Activated CD8-positive, alpha-beta memory T cell treated with anti-CD3 and anti-CD28 coated beads for 24 hours (primary cell): ENCODE data around the gene FOXP1.
"Not testable (repeated sequence)": the region's sequence is repeated elsewhere in the genome, so short reads cannot be mapped to it uniquely, and the experiment has no call there.

Source experiments
- DNase-seq: peaks from one replicate; pipeline ENCODE4 v3.0.0-alpha.2; 2020

The FOXP1 gene

GRCh38 chr3:71444861-71445259 lies 138.7 kb downstream of the FOXP1 start:
- peak; percentile 65 for DNase-seq

- peak; percentile 83 for DNase-seq
Measured at GRCh38 chr3:71444028-71444860, 139.3 kb downstream of the FOXP1 start.

- no peak for DNase-seq
Measured at GRCh38 chr3:71443332-71443731, 140.2 kb downstream of the FOXP1 start.

DNA sequence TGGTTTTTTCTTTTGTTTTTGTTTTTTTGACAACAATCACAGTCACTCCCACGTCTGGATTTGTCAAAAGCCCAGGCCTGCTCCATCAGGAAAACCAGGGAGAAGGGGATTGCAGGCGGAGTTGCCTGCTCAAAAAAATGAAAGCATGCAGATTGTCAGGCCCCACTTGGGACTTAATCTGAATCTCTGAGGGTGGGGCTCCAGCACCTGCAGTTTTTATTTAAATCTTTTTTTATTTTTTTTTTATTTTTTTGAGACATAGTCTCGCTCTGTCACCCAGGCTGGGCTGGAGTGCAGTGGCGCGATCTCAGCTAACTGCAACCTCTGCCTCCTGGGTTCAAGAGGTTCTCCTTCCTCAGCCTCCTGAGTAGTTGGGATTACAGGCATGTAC lies 140.9 kb downstream of the FOXP1 start:
- no peak for DNase-seq

DNA sequence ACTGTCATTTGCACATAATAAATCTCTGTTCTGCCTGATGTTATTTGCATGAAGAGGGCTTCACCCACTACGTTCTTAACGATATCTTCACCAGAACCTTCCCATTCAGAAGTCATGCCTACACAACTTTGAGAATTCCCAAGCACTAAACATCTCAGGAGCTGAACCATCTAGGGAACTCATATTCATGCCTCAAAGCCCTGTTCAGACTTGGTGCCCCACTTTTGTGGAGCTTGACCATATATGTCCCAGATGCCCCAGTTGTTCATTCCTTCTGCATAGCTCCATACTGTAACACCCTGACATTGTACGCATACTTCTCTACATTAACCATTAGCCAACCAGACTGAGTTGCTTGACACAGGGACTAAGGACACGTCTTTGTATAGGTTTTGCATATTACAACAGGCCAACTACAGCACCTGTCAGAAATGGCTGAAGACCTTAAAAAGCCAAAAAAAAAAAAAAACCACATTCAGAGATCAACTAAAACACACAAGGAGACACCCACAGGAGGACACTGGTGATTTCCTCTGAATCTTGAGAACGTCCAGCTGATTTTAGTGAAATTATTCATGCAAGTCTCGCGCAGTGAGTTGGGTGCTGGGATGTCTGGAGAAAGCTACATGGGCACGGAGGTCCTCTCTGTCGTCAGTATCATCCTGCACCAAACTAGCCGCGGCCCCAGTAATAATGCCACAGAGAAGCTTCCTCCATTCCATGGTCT lies 141.4 kb downstream of the FOXP1 start:
- DNase-seq = no peak

DNA sequence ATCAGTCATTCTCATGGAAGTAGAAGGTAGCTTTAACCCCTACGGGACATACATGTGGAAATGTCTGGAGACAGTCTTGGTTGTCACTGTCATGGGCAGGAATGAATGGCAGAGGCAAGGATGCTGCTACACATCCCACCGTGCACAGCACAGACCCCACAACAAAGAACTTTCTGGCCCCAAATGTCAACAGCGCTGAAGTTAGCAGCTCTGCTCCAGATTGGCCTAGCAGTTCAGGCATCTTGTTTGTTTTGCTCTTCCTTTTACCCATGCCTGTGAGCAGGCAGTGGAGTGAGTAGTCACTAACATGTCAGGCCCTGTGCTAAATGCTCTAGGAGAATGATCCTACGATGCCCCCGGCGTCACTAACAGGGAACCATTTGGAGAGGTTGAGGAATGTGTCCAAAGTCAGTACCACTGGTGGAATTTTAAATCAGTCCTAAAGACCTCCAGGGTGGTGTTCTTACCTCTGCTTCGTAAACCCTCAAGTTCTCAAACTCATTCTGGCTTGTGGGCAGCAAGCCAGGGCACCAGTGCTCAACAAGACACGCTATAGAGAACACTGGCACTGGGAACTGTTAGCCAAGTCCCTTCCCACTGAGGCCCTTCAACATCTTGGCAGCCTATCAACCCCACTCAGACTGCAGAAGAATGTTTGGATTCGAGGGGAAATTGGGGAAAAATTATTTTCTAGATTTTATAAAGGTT lies 142.2 kb downstream of the FOXP1 start:
- no peak for DNase-seq

DNA sequence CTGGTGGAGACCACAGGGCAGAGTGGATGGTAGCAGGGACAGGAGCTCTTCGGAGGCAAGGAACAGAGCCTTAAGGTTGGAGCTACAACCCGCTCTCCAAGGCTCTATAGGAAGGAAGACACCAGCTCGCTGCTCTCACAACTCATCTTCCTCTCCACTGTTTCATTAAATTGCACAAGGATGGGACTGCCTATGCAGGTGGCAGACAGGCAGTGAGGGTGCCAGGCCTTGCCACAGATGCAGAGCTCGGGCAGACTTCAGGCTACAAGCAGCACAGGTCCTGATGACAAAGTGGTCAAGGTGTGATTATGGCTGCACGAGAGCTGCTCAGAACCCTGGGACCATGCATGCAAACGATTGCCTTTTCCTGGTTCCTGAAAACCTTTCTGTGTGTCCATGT lies 144.6 kb downstream of the FOXP1 start:
- no peak for DNase-seq

- no peak for DNase-seq
Measured at GRCh38 chr3:71438071-71438685, 145.3 kb downstream of the FOXP1 start.

DNA sequence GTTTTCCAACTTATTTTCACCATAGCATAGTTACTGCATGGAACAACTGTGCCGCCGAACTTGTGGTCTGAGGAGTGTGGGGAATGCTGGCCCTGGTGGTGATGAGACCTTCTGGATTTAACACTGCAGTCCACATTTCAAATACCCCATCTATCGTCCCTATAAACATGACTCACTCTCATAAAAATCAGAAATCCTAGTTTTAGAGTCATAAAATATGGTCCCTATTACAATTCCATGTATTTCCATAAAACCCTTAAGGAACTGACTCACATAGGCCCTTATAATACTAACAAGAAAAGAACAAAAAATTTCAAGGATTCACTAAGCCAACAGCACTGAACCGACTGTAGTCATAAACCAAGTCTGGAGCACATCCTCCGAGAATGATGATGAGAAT lies 147.2 kb downstream of the FOXP1 start:
- no peak for DNase-seq

DNA sequence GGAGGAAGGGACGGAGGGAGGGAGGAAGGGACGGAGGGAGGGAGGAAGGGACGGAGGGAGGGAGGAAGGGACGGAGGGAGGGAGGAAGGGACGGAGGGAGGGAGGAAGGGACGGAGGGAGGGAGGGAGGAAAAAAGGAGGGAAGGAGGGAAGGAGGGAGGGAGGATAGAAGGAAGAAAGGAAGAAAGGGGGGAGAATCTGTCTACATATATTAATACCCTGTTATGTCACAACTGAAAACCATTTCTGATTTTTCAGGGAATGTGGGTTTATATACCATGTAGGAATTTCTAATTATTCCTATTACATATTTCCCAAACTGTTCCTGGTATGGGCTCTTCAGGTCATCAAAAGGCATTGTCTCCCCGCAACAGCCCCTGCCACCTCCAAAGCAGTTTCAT lies 147.7 kb downstream of the FOXP1 start:
- not testable (repeated sequence) for DNase-seq

- no peak for DNase-seq
Measured at GRCh38 chr3:71433631-71434030, 149.9 kb downstream of the FOXP1 start.

DNA sequence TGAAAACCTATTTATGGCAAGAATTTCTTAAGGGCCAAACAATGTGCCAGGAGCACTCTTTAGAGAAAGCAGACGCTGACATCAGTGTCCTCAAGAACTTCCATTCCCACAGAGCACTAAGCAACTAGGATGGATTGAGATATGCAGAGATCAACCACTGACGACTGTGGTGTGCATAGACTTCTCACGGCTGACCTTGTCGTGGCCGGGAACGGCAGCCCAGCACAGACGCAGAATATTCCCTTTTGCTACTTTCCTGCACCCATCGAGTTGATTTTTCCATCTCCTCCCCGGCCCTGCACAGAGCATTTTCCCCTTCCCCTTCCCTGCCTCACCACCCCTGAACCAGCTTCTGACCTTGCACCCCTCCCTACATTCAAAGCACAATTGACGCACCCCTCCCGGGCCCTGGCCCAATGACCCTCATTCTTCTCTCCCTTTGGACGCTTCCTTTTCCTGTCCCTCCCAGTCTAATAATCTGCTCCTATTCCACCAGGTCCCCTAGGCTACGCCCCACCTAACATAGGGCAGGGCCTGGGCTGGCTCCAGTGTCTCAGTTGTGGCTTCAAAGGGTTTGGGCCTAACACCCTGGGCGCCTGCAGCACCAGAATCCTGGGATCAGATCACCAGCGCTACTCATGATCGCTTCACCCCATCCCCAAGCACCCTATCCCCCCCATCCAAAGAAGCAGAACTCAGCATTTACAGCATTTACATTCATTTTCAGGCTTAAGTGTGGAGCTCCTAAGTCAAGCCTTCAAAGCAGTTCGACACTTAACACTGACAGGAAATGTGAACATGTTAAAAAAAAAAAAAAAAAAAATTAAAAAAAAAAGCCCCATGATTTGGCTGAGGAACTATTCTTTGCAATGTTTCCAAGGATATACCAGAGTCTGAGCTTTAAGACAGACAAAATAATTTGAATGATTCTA lies 151.2 kb downstream of the FOXP1 start:
- no peak for DNase-seq

DNA sequence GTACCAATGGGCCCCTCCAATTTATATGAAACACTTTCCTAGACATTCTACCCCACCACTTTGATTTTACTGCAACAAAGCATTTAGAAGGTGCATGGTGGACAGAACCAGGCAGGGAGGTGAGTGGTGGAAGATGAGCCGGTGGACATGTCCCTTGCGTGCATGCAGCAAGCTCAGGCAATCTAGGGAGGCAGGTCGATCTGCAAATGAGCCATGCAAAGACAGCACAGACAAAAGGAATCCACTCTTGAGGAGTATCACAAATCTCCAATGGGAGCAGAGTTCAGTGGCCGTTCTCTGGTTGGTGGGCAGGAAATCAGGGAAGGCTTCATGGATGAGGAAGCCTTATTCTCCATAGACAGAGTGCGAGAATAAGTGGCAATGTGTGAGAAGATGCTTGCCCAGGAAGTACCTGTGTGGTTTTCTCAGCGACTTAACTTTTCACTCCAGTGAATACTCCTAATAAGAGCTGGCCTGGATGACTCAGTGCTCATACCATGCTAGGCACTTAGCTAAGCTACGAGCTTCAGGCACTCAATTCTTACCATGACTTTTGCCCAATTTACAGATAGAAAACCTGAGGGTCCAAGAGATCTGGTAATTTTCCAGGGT lies 152.5 kb downstream of the FOXP1 start:
- DNase-seq = no peak

GRCh38 chr3:71429597-71429988 lies 153.9 kb downstream of the FOXP1 start:
- no peak for DNase-seq

- no peak for DNase-seq
Measured at GRCh38 chr3:71428841-71429596, 154.5 kb downstream of the FOXP1 start.

DNA sequence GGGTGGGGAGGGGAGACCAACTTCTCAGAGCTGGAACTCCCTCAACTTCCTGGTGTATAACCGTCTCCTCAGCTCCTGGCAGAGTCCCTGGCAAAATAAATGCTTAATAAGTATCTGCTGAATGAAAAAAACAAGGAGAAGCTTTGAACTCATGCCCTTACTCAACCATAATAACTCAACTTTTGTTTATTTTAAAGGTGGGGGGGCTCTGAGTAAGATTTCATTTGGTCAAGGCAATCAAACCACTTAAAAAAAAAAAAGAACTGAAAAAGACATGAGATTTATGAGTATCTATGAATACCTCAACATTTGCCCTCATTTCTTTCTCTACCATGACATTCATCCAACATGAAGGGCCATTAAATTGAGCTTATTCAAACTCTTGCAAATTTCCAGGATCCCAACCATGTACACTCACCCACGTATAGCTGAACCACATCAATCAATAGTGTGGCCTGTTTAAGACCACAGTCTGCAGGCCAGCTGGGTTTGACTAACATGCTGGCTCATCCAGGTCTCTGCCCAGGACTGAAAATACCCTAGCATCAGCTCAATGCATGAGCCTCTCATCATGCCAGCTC lies 157.9 kb downstream of the FOXP1 start:
- no peak for DNase-seq

GRCh38 chr3:71423151-71423906 lies 160.2 kb downstream of the FOXP1 start:
- DNase-seq = no peak

DNA sequence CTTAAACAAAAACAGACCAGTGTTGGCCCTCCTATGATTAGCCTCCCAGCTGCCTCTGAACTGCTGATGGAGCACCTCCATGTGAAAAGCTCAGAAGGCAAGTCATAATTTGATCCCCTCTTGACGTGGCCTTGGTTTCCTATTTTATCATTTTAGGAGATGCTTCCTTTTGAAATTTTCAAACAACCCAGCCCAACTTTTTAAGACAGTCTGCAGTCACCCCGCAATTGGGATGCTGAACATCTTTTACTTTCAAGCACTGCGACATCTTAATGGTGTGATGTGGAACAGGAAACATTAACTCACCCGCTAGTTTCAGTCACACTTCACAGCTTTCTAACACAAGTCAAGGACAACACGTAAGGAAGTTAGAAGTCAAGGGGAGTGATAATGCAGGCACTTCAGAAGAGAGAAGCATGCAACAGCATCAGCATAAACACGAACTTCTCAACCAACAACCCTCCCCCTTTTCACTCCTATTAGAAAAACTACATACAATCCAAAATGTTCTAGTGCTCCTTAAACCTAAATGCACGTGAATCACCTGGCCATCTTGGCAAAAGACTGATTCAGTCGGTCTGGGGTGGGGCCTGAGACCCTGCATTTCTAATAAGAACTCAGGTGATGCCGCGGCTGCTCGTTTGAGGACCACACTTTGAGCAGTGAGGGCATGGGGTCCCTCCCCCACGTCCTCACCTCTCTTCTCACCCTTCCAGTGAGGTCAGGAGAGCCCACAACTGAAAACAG lies 161.5 kb downstream of the FOXP1 start:
- peak; percentile 83 for DNase-seq

GRCh38 chr3:71421475-71421819 lies 162.1 kb downstream of the FOXP1 start:
- DNase-seq = no peak
